ENCODE data around the gene GAMT.

DNA sequence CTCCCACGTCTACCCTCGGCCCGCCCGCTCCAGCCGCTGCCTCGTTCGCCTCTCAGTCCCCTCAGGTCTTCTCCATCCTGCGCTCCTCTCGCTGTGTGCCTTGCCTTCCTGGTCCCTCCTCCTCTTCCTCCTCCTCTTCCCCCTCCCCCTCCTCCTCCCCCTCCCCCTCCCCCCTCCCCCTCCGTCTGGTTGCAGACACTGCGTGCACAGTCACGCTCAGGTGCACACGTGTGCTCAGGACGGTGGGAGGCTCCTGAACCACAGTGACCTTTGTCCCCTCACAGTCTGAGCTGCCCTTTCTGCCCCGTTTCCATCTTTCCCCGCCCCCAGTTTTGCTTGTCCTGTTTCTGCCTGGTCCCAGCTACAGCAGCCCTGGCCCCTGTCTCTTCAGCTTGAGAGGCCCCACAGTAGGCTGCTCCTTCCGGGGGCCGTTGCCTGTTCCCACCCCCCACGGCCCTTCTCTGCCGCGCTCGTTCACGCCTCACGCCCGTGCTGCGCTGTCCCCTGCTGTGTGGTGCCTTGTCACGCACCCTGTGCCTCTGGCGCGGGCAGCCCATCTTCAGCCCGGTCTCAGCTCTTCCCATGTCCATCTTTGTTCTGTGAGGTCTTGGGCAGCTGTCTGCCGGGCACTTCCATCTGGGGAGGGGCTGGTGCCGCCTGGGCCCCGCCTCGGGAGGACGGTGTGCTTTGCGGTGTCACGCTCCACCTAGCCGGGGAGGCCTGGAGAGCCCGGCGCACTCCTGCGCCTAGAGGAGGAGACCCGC is 23.0 kb upstream of the GAMT start:
- TF ChIP-seq POLR2AphosphoS5 (IDR thresholded peaks at IDR 0.05) (no peak), CTCF (IDR thresholded peaks at IDR 0.05) (no peak)
